ENCODE measurements around the gene KMT2B.

DNA sequence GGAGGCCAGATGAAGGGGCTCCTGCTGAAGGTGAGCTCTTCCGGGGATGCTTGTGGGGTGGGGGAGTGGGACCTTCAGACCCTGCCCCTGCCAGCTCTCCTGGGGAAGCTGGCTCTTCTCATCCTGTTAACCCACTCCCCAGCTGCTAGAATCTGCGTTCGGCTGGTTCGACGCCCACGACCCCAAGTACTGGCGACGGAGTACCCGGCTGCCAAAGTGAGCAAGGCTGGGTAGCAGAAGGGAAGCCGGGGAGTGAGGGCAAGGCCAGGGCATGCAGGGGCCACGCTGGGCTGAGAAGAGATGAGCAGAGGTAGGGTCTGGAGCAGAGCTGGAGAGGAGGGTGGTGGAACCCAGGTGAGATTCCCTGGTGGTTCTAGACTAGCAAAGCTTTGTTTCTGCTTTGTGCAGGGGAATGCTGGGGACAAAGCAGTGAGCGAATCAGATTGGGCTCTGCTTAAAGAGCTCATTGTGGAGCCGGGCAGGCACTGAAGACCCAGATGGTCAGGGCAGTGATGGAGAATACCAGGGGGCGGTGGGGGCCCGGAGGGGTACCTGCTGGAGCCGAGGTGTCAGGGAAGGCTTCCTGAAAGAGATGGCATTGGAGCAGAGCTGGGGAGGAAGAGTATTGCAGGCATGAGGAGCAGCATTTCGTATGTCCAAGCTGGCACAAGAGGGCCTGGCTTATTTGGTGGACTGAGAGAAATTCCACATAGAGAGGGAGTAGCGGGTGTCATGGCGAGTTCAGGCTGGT is 10.3 kb downstream of the KMT2B start:
- TF ChIP-seq, protein P1, sequence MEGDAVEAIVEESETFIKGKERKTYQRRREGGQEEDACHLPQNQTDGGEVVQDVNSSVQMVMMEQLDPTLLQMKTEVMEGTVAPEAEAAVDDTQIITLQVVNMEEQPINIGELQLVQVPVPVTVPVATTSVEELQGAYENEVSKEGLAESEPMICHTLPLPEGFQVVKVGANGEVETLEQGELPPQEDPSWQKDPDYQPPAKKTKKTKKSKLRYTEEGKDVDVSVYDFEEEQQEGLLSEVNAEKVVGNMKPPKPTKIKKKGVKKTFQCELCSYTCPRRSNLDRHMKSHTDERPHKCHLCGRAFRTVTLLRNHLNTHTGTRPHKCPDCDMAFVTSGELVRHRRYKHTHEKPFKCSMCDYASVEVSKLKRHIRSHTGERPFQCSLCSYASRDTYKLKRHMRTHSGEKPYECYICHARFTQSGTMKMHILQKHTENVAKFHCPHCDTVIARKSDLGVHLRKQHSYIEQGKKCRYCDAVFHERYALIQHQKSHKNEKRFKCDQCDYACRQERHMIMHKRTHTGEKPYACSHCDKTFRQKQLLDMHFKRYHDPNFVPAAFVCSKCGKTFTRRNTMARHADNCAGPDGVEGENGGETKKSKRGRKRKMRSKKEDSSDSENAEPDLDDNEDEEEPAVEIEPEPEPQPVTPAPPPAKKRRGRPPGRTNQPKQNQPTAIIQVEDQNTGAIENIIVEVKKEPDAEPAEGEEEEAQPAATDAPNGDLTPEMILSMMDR (IDR thresholded peaks at IDR 0.05) = no peak
- no peak for TF ChIP-seq POLR2A (IDR thresholded peaks at IDR 0.05)
